WTC11 (cell line): Measurements from ENCODE around the gene CDK11B.
"Not testable (repeated sequence)": the region's sequence is repeated elsewhere in the genome, so short reads cannot be mapped to it uniquely, and the experiment has no call there.

Experiments
- CTCF ChIP-seq: fragments of 200-600 bp; IDR thresholded peaks from 2 replicates; pipeline ENCODE4 v1.8.0; 2022; ENCODE audit warnings: antibody characterized with exemption
- ETV6 ChIP-seq: sonication (generic); formaldehyde crosslinking; IDR thresholded peaks from 2 replicates; pipeline ENCODE4 v1.8.1; 2022; ENCODE audit warnings: mild to moderate bottlenecking, missing genetic modification reagents
- PREB ChIP-seq: sonication (generic); formaldehyde crosslinking; IDR thresholded peaks from 2 replicates; pipeline ENCODE4 v1.8.1; 2022; ENCODE audit warnings: mild to moderate bottlenecking, missing genetic modification reagents, moderate library complexity, borderline replicate concordance

- not testable (repeated sequence) for TF ChIP-seq PREB (CRISPR knock-in tag); CTCF; ETV6 (CRISPR knock-in tag)
Measured at GRCh38 chr1:1700557-1700956, 41.8 kb upstream of the CDK11B start.
